ENCODE measurements around the gene RASGEF1B.
A peak's percentile ranks its signal among the peaks of the same experiment; 100 is the strongest.

Gene RASGEF1B

GRCh38 chr4:81471588-81472280 is at the start of gene RASGEF1B:
TSS of gene RASGEF1B (minus strand) at chr4:81471907. CDS start at chr4:81459508, 12,399 bp downstream.
- peak; percentile 73 for DNase-seq

GRCh38 chr4:81519856-81520255 is 48.1 kb upstream of the RASGEF1B start:
- no peak for DNase-seq

GRCh38 chr4:81519427-81519773 is 47.7 kb upstream of the RASGEF1B start:
- no peak for DNase-seq

- no peak for DNase-seq
Measured at GRCh38 chr4:81518762-81519426, 47.2 kb upstream of the RASGEF1B start.

GRCh38 chr4:81516241-81516640 is 44.5 kb upstream of the RASGEF1B start:
- no peak for DNase-seq

GRCh38 chr4:81512757-81513501 is 41.2 kb upstream of the RASGEF1B start:
- DNase-seq, result no peak

GRCh38 chr4:81512001-81512756 is 40.5 kb upstream of the RASGEF1B start:
- no peak for DNase-seq

GRCh38 chr4:81510643-81511178 is 39.0 kb upstream of the RASGEF1B start:
- DNase-seq, result no peak

GRCh38 chr4:81509822-81510221 is 38.1 kb upstream of the RASGEF1B start:
- DNase-seq, result no peak

GRCh38 chr4:81509191-81509590 is 37.5 kb upstream of the RASGEF1B start:
- DNase-seq, result no peak

- no peak for DNase-seq
Measured at GRCh38 chr4:81508411-81509185, 36.9 kb upstream of the RASGEF1B start.

GRCh38 chr4:81507530-81507929 is 35.8 kb upstream of the RASGEF1B start:
- no peak for DNase-seq

GRCh38 chr4:81506731-81507130 is 35.0 kb upstream of the RASGEF1B start:
- DNase-seq, result no peak

GRCh38 chr4:81505726-81506125 is 34.0 kb upstream of the RASGEF1B start:
- DNase-seq, result no peak

GRCh38 chr4:81505004-81505598 is 33.4 kb upstream of the RASGEF1B start:
- no peak for DNase-seq

- DNase-seq, result no peak
Measured at GRCh38 chr4:81504112-81505003, 32.7 kb upstream of the RASGEF1B start.

- no peak for DNase-seq
Measured at GRCh38 chr4:81503586-81503985, 31.9 kb upstream of the RASGEF1B start.

GRCh38 chr4:81502564-81502963 is 30.9 kb upstream of the RASGEF1B start:
- DNase-seq, result no peak

GRCh38 chr4:81499840-81500239 is 28.1 kb upstream of the RASGEF1B start:
- DNase-seq, result no peak

GRCh38 chr4:81498551-81499099 is 26.9 kb upstream of the RASGEF1B start:
- no peak for DNase-seq
